Fibroblast of lung (primary cell): ENCODE results near the gene MANBA. TPM values are rescaled to one million over a fixed set of nuclear protein-coding genes. Genes with fewer than 3 reads are reported as not detected.
A peak's percentile ranks its signal among the peaks of the same experiment; 100 is the strongest.
"Not testable (repeated sequence)": the region's sequence is repeated elsewhere in the genome, so short reads cannot be mapped to it uniquely, and the experiment has no call there.

Source experiments
- DNase-seq, 2 donors: peaks; one replicate each; pipeline versions ENCODE4 v3.0.0 to v3.0.0-alpha.2; 2010; ENCODE audit warnings: low read depth in 2 of 2
- H2AFZ ChIP-seq: 2 replicates; pipeline ENCODE4 v1.5.1; 2012; ENCODE audit warnings: low read length, control low read depth, inconsistent platforms
- H3K27ac ChIP-seq: 2 replicates; pipeline ENCODE4 v1.5.1; 2011; ENCODE audit warnings: low read length, control low read depth; ENCODE audit not compliant: insufficient read depth
- H3K27me3 ChIP-seq: 2 replicates; pipeline ENCODE4 v1.5.1; 2011; ENCODE audit warnings: mild to moderate bottlenecking, low read length; ENCODE audit not compliant: control insufficient read depth, insufficient read depth
- H3K36me3 ChIP-seq: 2 replicates; pipeline ENCODE4 v1.5.1; 2011; ENCODE audit warnings: low read length; ENCODE audit not compliant: control insufficient read depth, insufficient read depth
- H3K4me1 ChIP-seq: 2 replicates; pipeline ENCODE4 v1.5.1; 2011; ENCODE audit warnings: low read length; ENCODE audit not compliant: control insufficient read depth, insufficient read depth; ENCODE audit errors: extremely low read depth
- H3K4me2 ChIP-seq: 2 replicates; pipeline ENCODE4 v1.5.1; 2011; ENCODE audit warnings: low read length, control low read depth; ENCODE audit not compliant: insufficient read depth; ENCODE audit errors: extremely low read depth
- H3K4me3 ChIP-seq, 4 experiments: fragments of 200-600 bp in 1 of 4; sonication (generic) in 1 of 4; replicated peaks in 1 of 4; 2 replicates each; pipeline ENCODE4 v1.5.1; 2011 to 2016; ENCODE audit warnings: low read length in 4 of 4, low read depth in 3 of 4, mild to moderate bottlenecking in 3 of 4, control low read depth in 2 of 4, inconsistent platforms in 1 of 4, mixed read lengths in 1 of 4; ENCODE audit not compliant: insufficient read depth in 1 of 4; ENCODE audit errors: control extremely low read depth in 1 of 4
- H3K79me2 ChIP-seq: 2 replicates; pipeline ENCODE4 v1.5.1; 2012; ENCODE audit warnings: mild to moderate bottlenecking, low read length, inconsistent platforms; ENCODE audit not compliant: control insufficient read depth, insufficient read depth
- H3K9ac ChIP-seq: 2 replicates; pipeline ENCODE4 v1.5.1; 2011; ENCODE audit warnings: mild to moderate bottlenecking, low read length, control low read depth; ENCODE audit not compliant: insufficient read depth
- H3K9me3 ChIP-seq: 2 replicates; pipeline ENCODE4 v1.5.1; 2012; ENCODE audit warnings: low read depth, low read length; ENCODE audit not compliant: control insufficient read depth, insufficient read depth
- H4K20me1 ChIP-seq: 2 replicates; pipeline ENCODE4 v1.5.1; 2011; ENCODE audit warnings: low read length; ENCODE audit not compliant: control insufficient read depth, insufficient read depth; ENCODE audit errors: extremely low read depth
- CTCF ChIP-seq, 2 donors: IDR thresholded peaks in 1 of 2; conservative IDR thresholded peaks in 1 of 2; 1 replicate in 1 of 2; 2 replicates in 1 of 2; pipeline ENCODE4 v1.5.1; 2011 to 2012; ENCODE audit warnings: low read length in 2 of 2, control low read depth in 1 of 2, inconsistent platforms in 1 of 2, low read depth in 1 of 2, mild to moderate bottlenecking in 1 of 2
- EZH2 ChIP-seq: IDR thresholded peaks from 2 replicates; pipeline ENCODE4 v1.5.1; 2012; ENCODE audit warnings: low read length, control low read depth, mild to moderate bottlenecking; ENCODE audit errors: missing control alignments
- polyA plus RNA-seq, 2 donors: library from polyadenylated mRNA; depleted of rRNA in 1 of 2; stranded (reverse) in 1 of 2; unstranded in 1 of 2; fragments of >200 nt; gene quantifications; 2 replicates each; pipeline ENCODE4 v1.2.1, GENCODE V29; 2011 to 2012; ENCODE audit warnings: missing spikeins in 1 of 2
- total RNA-seq: library from RNA; depleted of rRNA; stranded (reverse); fragments of >200 nt; gene quantifications from 2 replicates; pipeline ENCODE4 v1.2.1, GENCODE V29; 2014

Gene MANBA
- total and polyA plus RNA-seq, 2 donors (not counting 1 experiment from before 2014, with no cell fraction given), result 13.4 to 97.9 TPM

GRCh38 chr4:102713096-102713495 lies 47.7 kb downstream of the MANBA start:
- Histone ChIP-seq H3K27me3 (no peaks in the 10 kb centered on the region), H3K4me2 (no peak overlapping the region), H4K20me1 (no peaks in the 10 kb centered on the region), H2AFZ (no peak overlapping the region), H3K4me1 (peaks cover 3% of the 10 kb centered on the region), H3K79me2 (no peaks in the 10 kb centered on the region), H3K9me3 (no peaks in the 10 kb centered on the region), H3K9ac (no peak overlapping the region), H3K4me3 (no peak overlapping the region), H3K36me3 (no peaks in the 10 kb centered on the region), H3K27ac (no peak overlapping the region)
- TF ChIP-seq CTCF (conservative IDR thresholded peaks at IDR 0.05 in 1 of 2, IDR thresholded peaks at IDR 0.05 in 1 of 2; ENCODE audit: low read depth in 1 of 2, low read length in 2 of 2), result peak in 1 of 2 donors; percentile 8
- no peak for TF ChIP-seq EZH2
- DNase-seq, result peak; percentile 33 to 74

- TF ChIP-seq CTCF (conservative IDR thresholded peaks at IDR 0.05 in 1 of 2, IDR thresholded peaks at IDR 0.05 in 1 of 2; ENCODE audit: low read depth in 1 of 2, low read length in 2 of 2) (no peak), EZH2 (no peak)
- Histone ChIP-seq H3K36me3 (no peaks in the 10 kb centered on the region), H4K20me1 (no peaks in the 10 kb centered on the region), H3K9ac (no peak overlapping the region), H3K79me2 (no peaks in the 10 kb centered on the region), H3K4me3 (no peak overlapping the region), H3K9me3 (no peaks in the 10 kb centered on the region), H2AFZ (no peak overlapping the region), H3K4me1 (peaks cover 3% of the 10 kb centered on the region), H3K27me3 (no peaks in the 10 kb centered on the region), H3K4me2 (no peak overlapping the region), H3K27ac (no peak overlapping the region)
- no peak for DNase-seq
Measured at GRCh38 chr4:102710986-102711385, 49.8 kb downstream of the MANBA start.

- H3K4me3 ChIP-seq, H3K27me3 ChIP-seq, H4K20me1 ChIP-seq, H3K27ac ChIP-seq, H3K79me2 ChIP-seq, H2AFZ ChIP-seq, H3K4me1 ChIP-seq, H3K4me2 ChIP-seq, DNase-seq, H3K36me3 ChIP-seq, H3K9ac ChIP-seq, H3K9me3 ChIP-seq: not testable (repeated sequence)
Measured at GRCh38 chr4:102709060-102709459, 51.7 kb downstream of the MANBA start.
